T-helper 2 cell treated with Interferon-gamma antibody and Interleukin-4, amounts not matched to agents 100 ng/mL and 5 ng/mL, for 36 hours (primary cell): Measurements from ENCODE around the gene MCUB. TPM values are rescaled to one million over a fixed set of nuclear protein-coding genes. Genes with fewer than 3 reads are reported as not detected.
"Not testable (repeated sequence)": the region's sequence is repeated elsewhere in the genome, so short reads cannot be mapped to it uniquely, and the experiment has no call there.

Experiments
- intact Hi-C: fragments of 100-400 bp; cut with micrococcal nuclease; formaldehyde crosslinking; loops from one replicate; pipeline ENCODE4 v1.15.1; 2023
- total RNA-seq: library from RNA; stranded (reverse); gene quantifications from 2 replicates; pipeline ENCODE4 v1.2.3, GENCODE V29; 2022

Gene MCUB
- total RNA-seq, 1 donor from 2014 or later = 72.8 TPM

DNA sequence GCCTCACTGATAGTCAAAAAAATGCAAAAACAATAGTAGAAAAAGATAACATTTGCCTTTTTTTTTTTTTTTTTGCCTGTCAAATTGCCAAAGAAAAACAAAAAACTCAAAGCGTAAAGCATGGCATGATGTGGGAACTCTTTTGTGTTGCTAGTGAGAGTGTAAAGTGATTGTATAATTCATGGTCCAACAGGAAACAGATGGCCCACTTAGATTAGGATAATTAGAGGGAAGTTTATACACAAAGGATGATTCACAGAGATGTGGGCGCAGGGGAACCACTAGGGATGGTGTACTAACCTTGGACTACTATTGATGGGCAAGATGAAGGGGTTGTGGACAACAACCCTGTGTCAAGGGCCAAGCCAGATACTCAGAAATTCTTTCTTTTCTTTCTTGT is 16.4 kb downstream of the MCUB start:
- intact Hi-C loops = loop anchor here (5.0 kb wide), 1 partner anchor 71 kb away; no protein-coding TSS in a partner anchor

DNA sequence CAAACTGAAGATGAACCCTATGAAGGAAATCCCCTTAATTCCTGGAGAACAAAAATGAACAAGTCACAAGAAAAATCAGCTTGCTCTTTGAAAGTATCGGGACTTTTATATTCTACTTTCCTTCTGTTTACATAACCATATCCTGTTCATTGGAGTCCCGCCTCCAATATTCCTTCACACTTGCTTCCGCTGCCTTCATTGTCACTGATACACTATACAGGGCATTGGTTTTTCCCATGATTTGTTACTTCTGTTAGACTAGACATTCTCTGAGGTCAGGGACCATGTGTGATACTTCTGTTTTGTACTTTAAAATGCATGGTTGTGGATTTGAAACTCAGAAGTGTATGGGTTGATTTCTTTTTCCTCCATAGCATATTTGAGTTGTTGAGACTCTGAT is 18.8 kb downstream of the MCUB start:
- intact Hi-C loops = loop anchor here (5.0 kb wide), 1 partner anchor 68 kb away; no protein-coding TSS in a partner anchor

DNA sequence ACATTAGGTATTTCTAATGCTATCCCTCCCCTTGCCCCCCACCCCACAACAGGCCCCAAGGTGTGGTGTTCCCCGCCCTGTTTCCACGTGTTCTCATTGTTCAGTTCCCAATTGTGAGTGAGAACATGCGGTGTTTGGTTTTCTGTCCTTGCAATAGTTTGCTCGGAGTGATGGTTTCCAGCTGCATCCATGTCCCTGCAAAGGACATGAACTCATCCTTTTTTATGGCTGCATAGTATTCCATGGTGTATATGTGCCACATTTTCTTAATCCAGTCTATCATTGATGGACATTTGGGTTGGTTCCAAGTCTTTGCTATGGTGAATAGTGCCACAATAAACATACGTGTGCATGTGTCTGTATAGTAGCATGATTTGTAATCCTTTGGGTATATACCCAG is 20.0 kb downstream of the MCUB start:
- intact Hi-C loops = loop anchor here (5.0 kb wide), 1 partner anchor 67 kb away; no protein-coding TSS in a partner anchor

DNA sequence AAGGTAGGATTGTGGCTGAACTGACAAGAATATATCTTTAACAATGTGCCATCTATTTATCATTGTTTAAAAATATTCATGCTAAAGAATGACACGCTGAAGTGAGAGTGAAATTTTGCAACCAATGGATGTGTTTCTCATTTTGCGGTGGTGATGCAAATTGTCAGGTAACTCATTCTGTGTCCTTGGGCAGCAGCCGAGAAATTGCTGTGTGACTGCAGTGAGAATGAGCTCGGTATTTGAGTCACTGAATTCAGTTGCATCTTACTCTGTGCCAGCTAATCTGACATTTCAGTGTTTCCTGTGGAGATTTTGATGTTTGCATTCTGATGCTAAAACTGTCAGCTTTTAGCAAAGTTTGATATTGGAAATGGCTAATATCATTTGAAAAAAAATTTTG is 28.1 kb downstream of the MCUB start:
- intact Hi-C loops = no loop called here

DNA sequence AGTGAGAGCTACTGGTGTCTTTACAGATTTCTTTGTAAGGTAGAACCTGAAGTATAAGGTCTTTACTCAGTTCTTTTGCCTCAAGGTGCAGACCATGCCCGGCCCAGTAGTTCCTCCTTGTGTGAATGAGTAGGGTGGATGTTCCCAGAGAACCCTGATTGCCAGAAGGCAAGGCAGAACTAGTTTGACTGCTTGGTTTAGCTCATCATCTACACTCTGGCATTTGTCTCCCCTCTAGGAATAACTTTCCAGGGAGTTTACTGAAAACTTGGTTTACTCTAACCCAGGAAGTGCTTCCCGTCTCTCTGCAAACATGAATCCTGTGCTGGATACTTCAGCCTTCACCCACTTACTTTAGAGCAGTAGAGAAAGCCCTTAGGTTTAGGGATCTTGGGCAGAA is 29.1 kb downstream of the MCUB start:
- intact Hi-C loops = no loop called here

DNA sequence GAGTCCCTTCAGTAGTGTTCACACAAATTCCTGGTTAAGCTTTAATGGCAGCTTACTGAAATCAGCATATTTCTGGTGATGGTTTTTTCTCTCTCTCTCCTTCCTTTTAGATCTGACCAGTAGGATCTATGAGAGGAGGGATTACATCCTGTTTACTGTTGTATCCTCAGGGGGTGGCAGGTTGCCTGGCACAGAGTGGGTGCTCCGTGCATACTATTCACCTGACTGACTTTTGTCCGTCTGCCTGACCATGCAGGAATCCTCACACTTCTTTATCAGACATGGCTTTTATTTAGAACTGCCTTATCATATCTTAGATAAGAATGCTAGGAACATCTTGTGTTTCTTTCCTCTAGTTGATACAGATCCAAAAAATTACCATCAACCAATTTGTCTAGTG is 29.6 kb downstream of the MCUB start:
- intact Hi-C loops = no loop called here

DNA sequence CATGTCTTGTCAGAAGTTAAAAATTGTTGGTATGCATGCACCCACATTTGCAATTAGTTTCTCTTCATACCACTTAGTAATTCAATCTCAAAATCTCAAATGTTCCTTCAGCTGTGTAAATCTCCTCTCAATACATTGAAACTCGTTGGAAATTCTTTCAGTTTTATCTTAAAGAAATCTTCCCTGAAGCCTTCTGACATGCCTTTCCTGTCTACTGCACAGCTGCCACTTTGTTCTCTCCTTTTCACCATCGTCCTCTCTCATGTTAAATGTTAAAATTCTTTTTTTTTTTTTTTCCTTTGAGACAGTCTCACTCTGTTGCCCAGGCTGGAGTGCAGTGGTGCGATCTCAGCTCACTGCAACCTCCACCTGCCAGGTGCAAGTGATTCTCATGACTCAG is 30.9 kb downstream of the MCUB start:
- intact Hi-C loops = no loop called here

DNA sequence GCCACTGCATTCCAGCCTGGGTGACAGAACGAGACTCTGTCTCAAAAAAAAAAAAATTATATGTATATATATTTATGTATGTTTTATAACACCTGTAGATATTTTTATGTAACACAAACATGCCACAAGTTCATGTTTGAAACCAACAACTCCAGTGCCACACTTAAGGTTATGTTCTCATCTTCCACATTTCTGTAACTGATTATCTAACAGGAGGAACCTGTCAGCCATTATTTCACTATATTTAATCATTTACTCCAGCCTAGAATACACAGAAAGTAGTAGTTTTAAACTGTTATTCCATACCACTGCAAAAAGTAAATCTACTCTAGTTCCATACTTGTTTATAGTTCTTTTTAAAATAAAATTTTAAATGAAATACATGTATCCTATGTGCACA is 32.3 kb downstream of the MCUB start:
- intact Hi-C loops = no loop called here

DNA sequence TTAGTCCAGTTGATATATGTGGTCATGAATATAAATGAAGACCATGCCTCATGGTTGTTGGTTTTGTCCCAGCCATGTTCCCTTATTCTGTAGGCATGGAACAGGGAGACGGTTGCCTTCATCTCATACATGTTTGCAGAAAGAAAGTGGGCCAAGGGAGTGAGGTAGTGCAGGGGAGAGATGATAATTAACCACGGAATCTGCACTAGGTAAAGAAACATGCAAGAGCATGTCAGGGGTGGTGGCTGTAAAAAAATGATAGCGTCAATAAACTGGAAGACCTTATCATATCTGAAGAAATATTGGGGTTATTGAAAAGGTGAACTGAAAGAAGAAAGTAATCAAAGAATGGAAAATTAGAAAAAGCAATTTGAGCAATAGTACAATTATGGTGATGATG is 35.1 kb downstream of the MCUB start:
- intact Hi-C loops = not testable (repeated sequence)

DNA sequence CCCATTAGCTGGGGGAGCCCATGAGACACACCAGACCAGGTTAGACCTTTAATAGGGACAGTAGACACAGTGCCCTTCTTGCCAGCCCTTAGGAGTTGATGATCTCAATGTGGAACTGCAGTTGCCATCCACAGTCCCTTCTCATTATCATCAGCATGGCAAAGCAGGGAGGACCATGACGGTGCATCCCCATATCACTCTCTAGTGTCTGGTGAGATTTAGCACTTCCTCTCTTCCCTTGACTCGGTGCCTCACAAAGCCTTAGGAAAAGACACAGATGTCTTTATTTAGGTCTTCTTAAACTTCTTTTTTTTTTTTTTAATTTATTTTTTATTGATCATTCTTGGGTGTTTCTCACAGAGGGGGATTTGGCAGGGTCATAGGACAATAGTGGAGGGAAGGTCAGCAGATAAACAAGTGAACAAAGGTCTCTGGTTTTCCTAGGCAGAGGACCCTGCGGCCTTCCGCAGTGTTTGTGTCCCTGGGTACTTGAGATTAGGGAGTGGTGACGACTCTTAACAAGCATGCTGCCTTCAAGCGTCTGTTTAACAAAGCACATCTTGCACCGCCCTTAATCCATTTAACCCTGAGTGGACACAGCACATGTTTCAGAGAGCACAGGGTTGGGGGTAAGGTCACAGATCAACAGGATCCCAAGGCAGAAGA is 36.5 kb downstream of the MCUB start:
- intact Hi-C loops = not testable (repeated sequence)

DNA sequence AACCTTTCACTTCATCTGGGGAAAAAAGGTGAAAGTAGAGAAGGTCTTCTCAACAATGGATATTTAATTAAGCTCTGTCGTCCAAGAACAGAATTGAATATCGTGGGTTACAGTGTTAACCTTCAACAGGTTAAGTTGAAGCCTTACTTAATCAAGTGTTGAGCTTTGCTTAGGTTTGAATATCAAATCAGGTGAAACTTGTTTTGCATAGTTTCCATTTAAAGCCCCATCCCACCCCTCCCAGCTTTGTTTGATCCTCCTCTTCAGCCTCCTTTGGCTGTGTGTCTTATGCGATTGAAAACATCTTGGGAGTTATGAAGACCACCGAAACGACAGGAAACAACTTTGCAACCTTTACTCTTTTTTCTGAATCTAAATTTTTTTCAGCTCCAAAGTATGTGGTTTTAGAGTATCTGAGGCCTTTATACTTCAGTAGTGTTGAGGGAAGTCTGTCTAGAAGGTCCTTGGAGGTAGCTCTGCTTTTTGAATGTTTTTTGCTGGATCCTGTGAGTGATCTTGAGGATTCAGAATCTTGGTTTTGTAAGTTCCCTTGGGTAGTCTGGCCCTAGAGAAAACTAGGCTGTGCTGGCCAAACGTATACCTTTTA is 39.1 kb downstream of the MCUB start:
- intact Hi-C loops = no loop called here

DNA sequence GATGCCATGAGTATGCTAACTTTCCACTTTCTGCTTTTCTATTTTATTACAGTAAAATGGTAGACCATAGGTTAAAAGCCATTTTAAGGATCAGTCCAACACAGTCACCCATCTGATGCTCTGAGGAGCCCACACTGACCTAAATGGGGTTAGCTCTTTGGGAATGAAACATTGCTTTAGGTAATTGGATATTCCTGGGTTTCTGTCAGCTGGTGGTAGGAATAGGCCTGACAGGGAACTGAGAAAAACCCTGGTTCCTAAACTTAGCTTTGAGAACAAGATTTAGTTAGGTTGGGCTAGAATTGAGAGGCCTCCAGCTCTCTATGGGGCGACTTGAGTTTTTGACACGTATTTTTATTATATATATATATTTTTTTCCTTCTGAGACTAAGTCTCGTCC is 40.4 kb downstream of the MCUB start:
- intact Hi-C loops = no loop called here

DNA sequence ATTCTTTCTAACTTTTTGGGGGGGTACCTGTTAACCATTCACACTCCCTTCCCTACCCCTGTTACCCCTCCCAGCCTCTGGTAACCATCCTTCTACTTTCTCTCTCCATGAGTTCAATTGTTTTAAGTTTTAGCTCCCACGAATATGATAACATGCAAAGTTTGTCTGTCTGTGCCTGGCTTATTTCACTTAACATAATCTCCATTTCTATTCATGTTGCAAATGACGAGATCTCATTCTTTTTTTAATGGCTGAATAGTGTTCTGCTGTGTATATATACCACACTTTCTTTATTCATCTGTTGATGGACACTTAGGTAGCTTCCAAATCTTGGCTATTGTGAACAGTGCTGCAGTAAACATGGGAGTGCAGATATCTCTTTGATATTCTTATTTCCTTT is 41.3 kb downstream of the MCUB start:
- intact Hi-C loops = no loop called here

DNA sequence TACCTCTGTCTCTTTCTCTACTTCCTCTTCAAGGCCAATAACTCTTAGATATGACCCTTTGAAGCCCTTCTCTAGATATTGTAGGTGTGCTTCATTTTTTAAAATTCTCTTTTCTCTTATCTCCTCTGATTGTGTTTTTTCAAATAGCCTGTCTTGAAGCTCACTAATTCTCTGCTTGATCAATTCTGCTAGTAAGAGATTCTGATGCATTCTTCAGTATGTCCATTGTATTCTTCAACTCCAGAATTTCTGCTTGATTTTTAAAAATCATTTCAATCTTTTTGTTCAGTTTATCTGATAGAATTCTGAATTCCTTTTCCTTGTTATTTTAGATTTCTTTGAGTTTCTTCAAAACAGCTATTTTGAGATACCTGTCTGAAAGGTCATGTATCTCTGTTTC is 47.9 kb downstream of the MCUB start:
- intact Hi-C loops = no loop called here

DNA sequence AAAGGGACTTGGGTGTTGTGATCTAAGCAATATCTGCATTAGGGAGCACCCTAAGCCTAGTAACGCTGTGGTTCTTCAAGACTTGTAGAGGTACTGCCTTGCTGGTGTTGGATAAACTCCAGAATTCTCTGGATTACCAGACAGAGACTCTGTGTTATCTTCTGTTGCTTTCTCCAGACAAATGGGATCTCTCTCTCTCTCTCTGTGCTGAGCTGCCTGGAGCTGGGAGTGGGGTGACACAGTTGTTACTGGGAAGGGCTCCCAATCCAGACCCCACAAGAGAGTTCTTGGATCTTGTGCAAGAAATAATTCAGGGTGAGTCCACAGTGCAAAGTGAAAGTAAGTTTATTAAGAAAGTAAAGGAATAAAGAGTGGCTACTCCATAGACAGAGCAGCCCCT is 48.8 kb downstream of the MCUB start:
- intact Hi-C loops = no loop called here

DNA sequence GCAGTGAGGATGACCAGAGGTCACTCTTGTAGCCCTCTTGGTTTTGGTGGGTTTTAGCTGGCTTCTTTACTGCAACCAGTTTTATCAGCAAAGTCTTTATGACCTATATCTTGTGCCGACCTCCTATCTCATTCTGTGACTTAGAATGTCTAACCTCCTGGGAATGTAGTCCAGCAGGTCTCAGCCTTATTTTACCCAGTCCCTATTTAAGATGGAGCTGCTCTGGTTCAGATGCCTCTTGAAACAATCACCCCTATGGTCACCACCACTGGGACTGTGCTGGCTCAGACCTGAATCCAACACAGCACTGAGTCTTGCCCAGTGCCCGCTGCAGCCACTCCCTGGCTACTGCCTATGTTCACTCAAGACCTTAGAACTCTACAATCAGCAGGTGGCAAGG is 49.4 kb downstream of the MCUB start:
- intact Hi-C loops = no loop called here

DNA sequence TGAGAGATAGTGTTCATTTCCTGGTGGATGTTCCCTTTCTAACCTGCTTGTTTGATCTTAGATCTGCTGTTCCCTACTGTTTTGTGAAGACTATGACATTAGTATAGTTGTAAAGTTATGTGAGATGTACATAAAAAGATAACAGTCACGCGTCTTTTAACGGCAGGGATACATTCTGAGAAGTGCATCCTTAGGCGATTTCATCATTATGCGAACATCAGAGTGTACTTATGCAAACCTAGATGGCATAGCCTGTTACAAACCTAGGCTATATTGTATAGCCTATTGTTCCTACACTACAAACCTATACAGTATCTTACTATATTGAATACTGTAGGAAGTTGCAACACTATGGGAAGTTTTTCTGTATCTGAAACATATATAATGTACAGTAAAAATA is 50.4 kb downstream of the MCUB start:
- intact Hi-C loops = loop anchor here (5.0 kb wide), 1 partner anchor 37 kb away; no protein-coding TSS in a partner anchor

DNA sequence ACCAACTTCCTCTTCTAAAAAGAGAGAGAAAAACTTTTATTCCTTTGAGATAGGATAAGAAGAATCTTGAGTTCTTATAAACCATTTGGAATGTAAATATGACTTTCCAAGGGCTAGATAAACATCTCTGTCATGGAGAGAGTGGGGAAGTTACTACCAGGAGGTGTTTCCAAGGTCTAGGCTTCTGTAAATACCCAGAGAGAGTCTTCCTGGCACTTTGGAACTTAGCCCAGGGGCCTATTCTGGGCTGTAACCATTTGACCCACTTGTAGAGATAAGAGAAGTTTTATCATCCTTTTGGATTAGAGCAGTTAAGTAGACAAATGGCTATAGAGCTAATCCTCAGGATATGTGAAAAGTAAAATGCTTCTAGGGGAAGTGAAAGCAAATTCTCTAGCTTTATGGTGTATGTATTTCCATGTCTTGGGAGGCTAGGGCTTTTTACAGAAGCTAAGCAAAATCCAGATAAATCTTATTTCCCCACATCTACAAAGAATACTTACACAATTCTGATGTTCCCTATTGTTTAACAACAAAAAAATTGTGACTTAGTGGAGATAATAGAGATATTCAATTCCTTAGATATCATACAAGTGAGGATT is 51.1 kb downstream of the MCUB start:
- intact Hi-C loops = loop anchor here (5.0 kb wide), 1 partner anchor 36 kb away; no protein-coding TSS in a partner anchor

DNA sequence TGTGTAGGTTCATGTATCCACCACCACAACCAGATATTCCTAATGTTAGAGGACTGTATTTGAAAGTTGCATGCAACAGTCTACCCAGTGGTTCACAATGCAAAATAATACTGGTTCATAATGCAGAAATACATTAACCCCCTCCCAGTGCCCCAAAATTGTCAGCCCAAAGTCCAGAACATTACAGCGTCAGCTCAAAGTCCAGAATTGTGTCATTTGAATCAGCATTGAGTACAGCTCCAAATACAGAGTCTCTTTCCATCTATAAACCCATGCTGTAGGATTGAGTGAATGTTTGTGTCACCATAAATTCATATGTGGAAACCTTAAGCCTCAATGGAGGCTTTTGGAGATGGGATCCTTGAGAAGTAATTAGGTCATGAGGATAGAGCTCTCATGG is 54.0 kb downstream of the MCUB start:
- intact Hi-C loops = loop anchor here (5.0 kb wide), 1 partner anchor 33 kb away; no protein-coding TSS in a partner anchor

DNA sequence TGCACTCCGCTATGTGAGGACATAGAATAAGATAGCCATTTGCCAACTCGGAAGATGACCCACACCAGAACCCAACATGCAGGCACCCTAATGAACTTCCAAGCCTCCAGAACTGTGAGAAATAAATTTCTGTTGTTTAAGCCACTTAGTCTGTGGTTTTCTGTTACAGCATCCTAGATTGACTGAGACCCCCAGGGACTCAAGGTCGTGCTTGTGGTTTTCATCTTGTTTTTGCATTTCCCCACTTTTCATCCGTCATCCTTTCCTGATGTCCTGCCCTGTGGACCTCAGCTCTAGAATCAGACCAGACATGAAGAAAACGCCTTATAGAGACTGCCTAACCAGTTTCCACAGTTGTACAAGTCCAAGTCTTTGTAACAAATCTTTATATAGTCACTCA is 54.4 kb downstream of the MCUB start:
- intact Hi-C loops = loop anchor here (5.0 kb wide), 1 partner anchor 33 kb away; no protein-coding TSS in a partner anchor

DNA sequence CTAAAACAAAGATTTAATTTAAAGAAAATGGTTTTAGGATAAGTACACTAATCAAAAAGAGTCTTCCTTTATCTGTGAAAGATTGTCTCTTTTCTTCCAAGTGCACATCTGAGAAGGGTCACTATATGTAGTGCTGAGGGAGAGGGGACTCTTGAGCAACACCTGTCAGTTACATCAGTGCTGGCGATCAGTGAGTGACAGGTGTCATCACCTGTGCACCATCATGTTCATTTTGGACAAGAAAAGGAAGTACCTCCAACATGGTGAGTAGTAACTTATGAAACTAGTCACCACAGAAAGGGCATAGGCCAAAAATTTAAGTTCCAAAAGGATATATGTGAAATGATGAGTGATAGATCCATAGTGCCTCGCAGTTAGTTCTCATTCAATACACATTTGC is 55.7 kb downstream of the MCUB start:
- intact Hi-C loops = no loop called here

DNA sequence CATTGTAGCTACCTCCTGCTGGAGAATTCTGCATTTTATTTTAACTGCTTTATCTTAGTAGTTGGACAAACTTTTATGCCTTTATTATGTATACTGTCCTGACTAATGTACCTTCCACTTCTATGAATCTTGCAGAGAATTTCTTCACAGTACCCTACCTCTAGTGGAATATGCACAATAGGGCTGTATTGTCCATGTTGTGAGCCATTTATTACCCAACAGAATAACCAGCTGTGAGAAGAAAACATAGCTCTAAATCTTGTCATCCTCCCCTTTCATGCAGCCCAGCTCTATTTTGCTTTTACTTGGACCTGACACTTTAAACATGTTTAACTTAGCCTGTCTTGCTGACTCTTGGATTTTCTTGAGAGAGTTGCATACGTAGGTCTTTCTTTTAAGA is 56.2 kb downstream of the MCUB start:
- intact Hi-C loops = no loop called here

DNA sequence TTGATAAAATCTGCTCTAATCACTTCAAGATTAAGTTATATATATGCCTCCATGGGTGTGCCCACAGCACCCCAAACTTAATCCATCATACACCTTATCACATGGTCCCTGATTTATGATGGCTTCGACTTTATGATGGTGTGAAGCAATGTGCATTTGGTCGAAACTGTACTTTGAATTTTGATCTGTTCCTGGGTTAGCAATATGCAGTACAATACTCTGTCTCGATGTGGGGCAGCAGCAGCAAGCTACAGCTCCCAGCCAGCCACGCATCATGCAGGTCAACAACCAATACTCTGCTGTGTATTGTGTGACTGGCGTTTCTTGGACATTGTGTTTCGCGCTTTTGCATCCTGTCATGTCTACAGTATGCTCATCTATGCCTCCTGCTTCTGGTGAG is 62.6 kb downstream of the MCUB start:
- intact Hi-C loops = no loop called here
